HG02678 (cell line): Measurements from ENCODE around the gene DEGS2.
A peak's percentile ranks its signal among the peaks of the same experiment; 100 is the strongest.
"Not testable (repeated sequence)": the region's sequence is repeated elsewhere in the genome, so short reads cannot be mapped to it uniquely, and the experiment has no call there.

ENCODE experiments used
- ATAC-seq: cut with Tn5 transposase; IDR thresholded peaks from one replicate; pipeline ENCODE4 v1.9.1; 2021; ENCODE audit warnings: mild to moderate bottlenecking, moderate library complexity; ENCODE audit not compliant: unreplicated experiment

The DEGS2 gene

DNA sequence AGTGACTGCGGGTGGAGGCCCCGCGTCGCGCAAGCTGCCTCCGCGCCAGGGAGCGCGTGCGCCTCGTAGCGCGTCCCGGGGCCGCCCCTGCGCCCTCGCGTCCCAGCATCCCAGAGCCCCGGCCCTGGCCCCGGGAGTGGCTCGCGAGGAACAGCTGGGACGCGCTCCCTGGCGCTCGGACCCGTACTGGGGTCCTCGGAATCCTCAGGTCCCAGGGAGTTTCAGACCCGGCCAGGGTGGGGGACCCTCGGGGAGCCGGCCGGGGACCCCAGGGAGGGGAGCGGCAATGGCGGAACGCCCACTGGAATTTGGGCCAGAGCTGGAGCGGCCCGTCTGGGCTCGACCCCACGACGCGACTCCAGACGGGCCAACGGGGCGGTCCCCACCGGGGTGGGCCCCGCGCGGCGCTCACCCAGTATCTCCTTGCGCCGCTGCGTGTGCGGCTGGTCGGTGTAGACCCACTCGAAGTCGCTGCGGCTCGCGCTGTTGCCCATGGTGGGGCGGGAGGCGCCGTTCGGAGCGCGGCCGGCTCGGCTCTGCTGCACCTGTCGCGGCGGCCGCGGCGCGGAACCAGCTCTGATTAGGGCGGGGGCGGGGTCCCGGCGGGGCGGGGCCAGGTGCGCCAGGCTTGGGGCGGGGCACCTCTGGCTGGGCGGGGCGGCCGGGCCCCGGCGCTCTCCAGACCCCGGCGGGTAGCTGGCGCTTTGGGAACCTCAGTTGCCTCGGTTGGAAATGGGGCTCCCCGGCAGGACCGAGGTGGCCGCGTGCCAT is at the start of gene DEGS2:
Gene DEGS2 (minus strand): TSS at position 552 of the 771 bp plus-strand sequence. CDS start 58 bp downstream, at position 494.
- peak; percentile 44 for ATAC-seq

DNA sequence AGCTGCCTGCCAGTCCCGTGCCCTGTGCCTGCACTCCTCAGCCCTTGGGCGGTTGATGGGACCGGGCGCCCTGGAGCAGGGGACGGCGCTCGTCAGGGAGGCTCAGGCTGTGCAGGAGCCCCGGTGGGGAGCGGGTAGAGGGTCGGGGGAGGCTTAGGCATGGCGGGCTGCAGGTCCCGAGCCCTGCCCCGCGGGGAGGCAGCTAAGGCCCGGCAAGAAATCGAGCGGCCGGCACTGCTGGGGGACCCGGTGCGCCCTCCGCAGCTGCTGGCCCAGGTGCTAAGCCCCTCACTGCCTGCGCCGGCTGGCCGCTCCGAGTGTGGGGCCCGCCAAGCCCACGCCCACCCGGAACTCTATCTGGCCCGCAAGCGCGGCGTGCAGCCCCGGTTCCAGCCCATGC is 48.7 kb upstream of the DEGS2 start:
- not testable (repeated sequence) for ATAC-seq

DNA sequence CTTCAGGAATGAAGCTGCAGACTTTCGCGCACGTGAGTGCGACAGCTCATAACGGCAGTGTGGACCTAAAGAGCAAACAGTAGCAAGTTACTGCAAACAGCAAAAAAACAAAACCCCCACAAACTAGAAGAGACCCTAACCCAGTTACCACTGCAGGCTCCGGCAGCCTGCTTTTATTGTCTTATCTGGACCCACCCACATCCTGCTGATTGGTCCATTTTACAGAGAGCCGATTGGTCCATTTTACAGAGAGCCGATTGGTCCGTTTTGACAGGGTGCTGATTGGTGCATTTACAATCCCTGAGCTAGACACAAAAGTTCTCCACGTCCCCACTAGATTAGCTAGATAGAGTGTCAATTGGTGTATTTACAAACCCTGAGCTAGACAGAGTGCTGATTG is 48.1 kb upstream of the DEGS2 start:
- ATAC-seq, result not testable (repeated sequence)

DNA sequence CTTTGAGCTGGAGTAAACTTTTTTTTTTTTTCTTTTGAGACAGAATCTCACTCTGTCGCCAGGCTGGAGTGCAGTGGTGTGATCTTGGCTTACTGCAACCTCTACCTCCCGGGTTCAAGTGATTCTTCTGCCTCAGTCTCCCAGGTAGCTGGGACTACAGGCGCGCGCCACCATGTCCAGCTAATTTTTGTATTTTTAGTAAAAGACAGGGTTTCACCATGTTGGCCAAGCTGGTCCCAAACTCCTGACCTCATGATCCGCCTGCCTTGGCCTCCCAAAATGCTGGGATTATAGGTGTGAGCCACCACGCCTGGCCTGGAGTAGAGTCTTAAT is 45.4 kb upstream of the DEGS2 start:
- ATAC-seq, result not testable (repeated sequence)

DNA sequence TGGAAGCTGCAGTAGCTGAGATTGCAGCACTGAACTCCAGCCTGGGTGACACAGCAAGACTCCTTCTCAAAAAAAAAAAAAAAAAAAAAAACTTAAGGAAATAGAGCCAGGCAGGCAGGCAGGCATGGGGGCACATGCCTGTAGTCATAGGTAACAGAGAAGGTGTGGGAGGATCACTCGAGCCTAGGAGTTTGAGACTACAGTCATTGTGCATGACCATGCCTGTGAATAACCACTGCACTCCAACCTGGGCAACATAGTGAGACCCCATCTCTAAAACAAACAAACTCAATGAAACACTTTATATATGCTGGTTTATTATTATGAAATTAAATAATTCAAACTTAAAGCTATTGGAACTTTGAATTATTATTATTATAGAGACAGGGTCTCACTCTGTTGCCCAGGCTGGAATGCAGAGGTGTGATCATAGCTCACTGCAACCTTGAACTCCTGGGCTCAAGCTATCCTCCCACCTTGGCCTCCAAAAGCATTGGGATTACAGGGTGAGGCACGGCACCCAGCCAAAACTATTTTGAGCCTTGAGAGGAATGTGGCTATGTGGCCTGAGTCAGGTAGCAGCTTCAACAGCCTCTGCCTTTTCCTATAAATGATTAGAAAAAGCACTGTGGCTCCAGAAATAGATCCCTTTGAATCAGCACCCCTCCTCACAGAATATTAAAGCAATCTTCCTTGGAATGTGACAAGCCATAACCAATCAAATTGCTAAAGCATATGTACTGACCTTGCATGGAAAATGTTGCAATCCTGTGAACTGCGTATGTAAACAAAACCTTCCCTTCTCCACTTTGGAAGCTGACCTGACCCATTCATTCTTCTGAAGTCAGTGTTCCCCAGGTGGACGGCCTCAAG is 44.8 kb upstream of the DEGS2 start:
- ATAC-seq, result no peak

DNA sequence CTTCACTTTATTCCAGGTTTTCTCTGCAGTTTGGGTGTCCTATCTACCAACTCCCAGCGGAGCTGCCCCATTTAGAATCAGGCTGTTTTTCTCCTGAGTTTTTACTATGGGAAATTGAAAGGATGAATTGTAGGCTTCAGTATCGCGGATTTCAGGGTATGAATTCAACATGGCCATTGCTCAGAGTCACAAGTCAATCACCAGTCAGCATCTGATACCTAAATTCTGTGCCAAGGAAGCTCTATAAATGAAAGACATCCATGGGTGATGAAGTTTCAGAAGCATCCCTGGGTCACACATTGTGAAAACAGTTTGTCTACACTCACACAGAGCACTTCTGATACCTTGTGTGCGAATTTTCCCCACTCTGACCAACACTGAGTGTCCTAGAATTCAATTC is 43.7 kb upstream of the DEGS2 start:
- no peak for ATAC-seq

DNA sequence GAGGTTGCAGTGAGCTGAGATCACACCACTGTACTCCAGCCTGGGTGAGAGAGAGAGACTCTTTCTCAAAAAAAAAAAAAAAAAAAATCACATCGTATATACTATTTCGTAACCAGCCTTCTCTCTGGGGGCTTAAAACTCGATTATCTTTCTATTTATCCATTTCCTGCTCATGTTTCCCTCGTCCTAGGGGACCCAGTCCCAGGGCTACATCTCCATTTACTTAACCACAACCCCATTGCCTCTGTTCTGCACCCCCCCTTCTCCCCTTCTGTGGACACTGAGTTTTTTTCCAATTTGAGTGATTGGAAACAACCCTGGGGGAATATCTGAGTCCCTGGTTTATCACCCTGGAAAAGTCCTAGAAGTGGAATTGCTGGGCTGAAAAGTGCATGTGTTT is 43.3 kb upstream of the DEGS2 start:
- no peak for ATAC-seq

DNA sequence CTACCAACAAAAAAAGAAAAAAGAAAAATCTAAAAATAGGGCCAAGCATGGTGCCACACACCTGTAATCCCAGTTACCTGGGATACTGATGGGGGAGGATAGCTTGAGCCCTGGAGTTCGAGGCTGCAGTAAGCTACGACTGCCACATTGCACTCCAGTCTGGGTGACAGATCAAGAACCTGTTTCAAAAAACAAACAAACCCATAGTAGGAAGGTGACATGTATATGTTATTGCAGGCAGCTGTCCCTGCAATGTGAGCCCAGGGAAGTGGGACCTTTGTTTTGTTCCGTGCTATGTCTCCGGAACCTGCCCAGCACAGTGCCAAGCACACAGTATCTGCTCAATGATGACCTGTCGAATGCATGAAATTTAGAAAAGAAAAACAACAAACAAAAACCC is 42.3 kb upstream of the DEGS2 start:
- ATAC-seq, result no peak

DNA sequence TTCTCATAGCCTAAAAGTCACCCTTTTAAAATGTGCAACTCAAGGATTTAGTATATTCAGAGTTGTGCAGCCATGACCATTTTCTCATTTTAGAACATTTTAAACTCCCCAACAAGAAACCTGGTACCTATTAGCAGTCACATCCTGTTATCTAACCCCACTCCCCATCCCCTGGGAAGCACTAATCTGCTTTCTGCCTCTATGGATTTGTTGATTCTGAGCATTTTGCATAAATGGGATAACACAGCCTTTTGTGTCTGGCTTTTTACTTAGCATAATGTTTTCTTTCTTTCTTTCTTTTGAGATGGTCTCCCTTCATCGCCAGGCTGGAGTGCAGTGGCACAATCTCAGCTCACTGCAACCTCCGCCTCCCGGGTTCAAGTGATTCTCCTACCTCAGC is 40.9 kb upstream of the DEGS2 start:
- no peak for ATAC-seq

DNA sequence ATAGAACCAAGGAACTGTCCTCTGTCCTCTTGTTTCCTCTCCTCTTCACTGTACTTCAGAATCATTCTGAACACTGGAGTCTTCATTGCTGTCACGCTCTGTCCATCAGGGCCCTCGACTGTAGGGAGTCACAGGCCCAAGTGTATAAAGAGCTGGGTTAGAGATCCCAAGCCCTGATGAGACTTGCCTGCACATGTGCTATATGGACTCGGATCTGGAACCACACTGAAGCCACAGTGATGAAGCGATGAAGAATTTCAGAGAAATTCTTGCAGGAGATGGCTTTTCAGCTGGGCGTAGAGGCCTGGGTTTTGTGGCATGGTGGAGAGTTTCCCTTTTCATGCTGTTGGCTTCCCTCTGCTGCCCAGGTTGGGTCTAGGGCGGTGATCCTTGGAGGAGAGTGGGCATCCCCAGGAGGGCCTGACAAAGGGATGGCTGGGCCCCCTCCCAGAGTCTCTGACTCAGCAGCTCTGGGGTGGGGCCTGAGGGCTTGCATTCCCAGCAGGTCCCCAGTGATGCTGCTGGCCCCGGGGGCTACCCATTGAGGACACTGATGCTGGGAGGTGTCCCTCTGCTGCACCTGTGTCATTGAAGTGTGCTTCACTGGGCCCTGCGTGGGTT is 39.9 kb upstream of the DEGS2 start:
- ATAC-seq, result no peak

DNA sequence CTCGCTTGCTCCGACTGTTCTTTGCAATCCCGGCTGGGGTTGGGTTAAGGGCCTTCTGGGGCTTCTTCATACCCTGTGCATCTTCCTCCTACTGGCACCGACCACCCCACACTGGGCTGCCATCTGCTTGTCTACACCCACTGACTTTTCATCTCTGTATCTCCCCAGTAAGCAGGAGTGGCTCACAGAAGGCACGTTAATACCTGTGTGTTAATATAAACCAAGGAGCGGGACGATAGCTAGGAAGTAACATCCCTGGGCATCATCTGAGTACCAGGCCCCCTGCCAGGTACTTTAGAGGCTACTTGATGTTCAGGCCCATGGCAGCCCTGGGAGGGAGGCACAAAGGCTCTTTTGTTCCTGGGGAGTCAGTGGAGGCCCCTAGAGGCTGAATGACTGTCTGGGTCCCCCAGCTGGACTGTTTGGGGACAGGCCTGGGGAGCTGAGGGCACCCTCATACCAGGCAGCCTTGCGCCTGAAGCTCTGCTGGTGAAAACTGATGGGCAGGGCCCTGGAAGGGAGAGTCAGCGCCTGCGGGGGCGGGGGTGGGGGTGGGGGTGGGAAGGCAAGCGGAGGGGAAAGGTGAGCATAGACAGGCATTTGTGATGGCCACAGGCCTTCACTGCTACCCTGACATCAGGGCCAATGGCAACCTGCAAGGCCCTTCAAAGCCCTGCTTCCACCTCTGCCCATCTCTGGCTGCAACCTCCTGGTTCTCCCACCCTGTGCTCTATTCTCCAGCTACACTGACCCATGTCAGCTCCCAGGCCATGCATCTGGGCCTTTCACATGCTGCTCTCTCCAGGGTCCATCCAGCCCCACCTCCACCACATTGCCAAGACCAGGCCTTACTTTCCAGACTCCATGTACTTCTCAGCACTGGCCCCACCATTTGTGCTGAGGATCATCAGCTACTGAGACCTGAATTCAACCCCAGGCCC is 34.2 kb upstream of the DEGS2 start:
- no peak for ATAC-seq

DNA sequence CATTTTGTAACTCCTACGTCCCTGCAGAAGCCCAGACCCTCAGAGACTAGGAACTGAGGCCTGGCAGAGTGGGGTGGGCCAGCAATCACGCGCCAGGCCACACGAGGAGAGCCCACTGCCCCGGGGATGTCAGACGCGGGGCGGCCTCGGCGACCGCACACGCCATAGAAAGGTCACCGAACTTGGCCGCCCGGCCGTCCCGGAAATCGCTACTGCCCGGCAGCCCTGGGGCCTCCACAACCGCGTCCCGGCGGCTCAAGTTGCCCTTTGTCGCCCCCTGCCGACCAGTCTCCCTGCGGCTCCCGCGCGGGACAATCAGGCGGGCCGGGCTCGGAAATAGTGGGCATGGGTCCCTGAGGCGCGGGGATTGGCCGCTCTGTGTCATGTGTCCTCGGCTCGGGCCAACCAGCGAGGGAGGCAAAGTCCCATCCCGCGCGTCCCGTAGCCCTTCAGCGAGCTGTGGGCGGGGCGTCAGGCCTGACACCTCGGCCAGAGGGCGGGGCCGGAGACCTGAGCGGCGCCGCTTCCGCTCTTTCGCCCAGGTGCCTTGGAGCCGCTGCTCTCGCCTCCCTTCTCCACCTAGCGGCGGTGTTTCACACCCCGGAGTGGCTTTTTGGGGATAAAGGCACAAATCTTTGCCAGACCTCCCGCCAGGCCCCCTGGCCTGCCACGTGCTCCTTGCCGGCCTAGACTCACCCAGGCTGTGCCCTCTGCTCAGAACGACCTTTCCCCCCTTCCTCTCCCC is 33.4 kb upstream of the DEGS2 start:
- ATAC-seq, result peak; percentile 99

DNA sequence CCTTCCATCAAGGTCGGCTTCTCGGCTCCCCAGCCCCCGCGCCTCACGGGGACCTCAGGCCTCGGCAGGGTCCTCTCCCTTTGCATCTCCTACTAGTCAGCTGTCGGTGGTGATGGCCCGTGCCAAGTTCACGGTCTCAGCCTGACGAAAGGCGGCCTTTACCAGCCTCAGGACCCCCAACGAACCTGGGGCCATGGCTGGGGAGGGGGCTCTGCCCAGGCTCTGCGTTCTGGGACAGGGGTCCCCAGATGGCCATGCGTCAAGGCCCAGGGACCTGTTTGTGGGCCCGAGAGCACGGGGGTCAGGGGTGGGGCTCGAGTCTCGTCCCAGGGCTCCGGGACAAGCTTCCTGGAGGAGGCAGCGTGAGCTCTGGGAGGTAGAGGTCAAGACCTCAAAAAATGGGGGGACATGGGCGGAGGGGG is 32.8 kb upstream of the DEGS2 start:
- ATAC-seq, result no peak

DNA sequence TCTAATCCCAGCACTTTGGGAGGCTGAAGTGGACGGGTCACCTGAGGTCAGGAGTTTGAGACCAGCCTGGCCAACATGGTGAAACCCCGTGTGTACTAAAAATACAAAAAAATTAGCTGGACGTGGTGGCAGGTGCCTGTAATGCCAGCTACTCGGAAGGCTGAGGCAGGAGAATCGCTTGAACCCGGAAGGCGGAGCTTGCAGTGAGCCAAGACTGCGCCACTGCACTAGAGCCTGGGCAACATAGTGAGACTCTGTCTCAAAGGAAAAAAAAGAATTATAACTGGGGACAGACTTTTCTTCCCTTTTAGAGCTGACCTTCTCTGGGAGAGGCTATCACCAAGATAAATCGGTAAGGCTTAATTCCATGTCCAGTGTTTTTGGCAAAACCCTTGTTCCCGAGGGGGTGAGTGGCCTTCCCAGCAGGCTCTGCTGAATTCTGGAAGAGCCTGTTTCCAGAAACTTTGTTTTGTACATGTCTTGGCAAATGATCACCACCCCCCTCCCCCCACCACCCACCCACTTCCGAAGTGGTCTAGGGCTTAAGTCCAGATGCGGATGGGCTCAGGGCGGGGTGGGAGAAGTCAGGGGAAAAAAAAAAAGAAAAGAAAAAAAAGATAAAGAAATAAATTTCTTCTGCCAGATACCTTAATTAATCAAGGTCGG is 32.3 kb upstream of the DEGS2 start:
- ATAC-seq, result no peak

DNA sequence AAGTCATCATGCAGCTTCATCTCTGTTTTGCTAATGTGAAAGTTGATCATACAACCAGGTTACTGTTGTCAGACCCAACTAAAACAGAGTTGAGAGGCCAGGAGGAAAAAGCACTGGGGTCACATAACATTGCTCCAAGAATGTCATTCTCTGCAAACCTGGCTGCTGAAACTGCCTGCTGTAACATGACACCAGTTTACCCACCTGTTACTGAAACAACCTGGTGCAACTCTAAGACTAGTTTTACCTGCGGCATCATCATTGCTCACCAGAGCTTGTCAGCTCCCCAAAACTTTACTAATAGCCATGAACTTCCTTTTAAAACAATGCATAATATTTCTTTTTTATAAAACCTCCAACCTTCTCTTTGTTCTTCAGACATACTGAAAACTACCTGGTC is 30.7 kb upstream of the DEGS2 start:
- no peak for ATAC-seq

DNA sequence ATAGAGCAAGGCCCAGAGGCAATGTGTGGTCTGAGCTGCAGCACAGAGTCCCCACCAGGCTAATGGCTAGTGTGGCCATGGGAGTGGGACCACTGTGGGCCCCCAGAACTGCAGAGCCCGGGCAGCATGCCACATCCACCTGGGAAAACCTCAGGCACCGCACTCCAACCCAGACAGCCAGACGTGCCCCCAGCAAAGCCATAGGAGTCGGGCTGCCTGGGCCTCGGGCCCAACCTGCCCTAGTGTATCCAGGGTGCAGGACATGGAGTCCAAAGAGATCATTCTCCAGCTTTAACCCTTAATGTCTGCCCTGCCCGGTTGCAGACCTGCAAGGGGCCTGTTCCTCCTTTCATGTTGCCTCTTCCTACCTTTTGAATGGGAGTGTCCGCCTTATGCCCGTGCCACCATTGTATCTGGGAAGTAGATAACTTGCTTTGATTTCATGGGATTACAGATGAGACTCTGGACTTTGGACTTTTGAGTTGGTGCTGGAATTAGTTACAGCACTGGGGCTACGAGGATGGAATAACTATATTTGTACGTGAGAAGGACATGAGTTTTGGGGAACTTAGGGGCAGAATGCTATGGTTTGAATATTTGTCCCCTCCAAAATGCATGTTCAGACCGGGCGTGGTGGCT is 29.1 kb upstream of the DEGS2 start:
- ATAC-seq, result no peak

DNA sequence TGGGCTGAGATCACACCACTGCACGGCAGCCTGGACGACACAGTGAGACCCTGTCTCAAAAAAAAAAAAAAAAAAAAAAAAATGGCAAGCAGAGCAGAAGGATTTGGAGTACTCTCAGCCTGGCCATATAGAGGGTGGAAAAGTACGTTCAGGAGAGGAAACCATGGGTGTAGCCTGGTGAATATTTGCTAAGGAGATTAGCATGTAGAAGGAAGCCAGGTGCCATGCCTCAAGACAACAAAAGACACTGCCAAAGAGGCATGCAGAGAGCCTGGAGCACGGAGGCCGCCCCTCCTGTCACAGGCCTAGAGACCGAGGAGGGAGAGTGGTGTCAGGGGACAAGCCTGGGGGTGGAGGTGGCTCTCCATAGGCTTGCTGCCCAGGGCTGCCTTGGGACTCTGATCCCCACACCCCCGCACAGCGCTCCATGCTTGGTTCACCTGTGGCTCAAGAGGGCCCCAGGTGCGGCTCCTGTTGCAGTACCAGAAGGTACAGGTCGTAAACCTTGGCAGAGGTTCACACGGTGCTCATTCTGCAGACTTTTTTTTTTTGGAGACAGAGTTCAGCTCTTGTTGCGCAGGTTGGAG is 27.9 kb upstream of the DEGS2 start:
- ATAC-seq, result no peak

DNA sequence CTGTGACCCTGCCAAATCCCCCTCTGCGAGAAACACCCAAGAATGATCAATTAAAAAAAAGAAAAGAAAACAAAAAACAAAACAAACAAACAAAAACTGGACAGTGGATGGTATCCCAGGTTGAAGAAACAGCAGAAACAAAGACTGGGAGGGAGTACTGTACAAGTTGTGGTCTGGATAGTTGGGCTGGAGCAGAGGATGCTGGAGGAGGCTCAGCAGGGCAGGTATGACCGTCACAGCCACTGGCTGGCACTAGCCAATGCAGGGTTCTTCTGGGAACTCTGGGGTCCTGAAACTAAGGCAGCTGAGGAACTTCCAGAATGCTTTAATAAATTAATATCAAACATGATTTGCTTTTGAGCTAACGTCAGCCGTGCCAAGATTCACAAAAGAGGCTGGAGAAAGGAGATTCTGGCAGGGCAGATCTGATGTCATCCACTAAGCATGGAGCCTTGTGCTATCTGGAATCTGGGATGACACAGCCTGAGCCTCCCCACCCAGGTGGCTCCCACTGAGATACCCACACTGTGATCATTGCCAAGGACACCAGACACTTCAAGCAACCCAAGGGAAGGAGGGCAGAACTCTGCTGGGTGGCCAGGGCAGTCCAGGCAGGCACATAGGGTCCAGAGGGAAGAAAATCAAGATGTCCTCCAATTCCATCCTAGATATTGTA is 22.6 kb upstream of the DEGS2 start:
- ATAC-seq, result not testable (repeated sequence)
